T-helper 17 cell (primary cell): ENCODE results near the gene APEH. TPM values are rescaled to one million over a fixed set of nuclear protein-coding genes. Genes with fewer than 3 reads are reported as not detected.

Source experiments
- ATAC-seq: fragments of 150-1000 bp; cut with Tn5 transposase; 2 replicates; pipeline ENCODE4 v1.10.0; 2021; ENCODE audit warnings: mild to moderate bottlenecking, moderate library complexity
- DNase-seq, 3 donors: peaks; one replicate each; pipeline versions ENCODE4 v3.0.0 to v3.0.0-alpha.2; 2020 to 2021
- H3K9me3 ChIP-seq: one replicate; pipeline ENCODE4 v1.7.0; 2013; ENCODE audit warnings: low read length, mild to moderate bottlenecking; ENCODE audit not compliant: control insufficient read depth, poor library complexity, severe bottlenecking
- H3K27ac Mint-ChIP-seq: one replicate; pipeline ENCODE4 v1.8.0; 2022; ENCODE audit warnings: mild to moderate bottlenecking, moderate library complexity, mixed read lengths
- H3K27me3 Mint-ChIP-seq: one replicate; pipeline ENCODE4 v1.8.0; 2022; ENCODE audit warnings: mixed read lengths
- H3K36me3 Mint-ChIP-seq: one replicate; pipeline ENCODE4 v1.8.0; 2022; ENCODE audit warnings: low read depth, mixed read lengths
- H3K4me1 Mint-ChIP-seq: one replicate; pipeline ENCODE4 v1.8.0; 2022; ENCODE audit warnings: mild to moderate bottlenecking, mixed read lengths
- H3K4me3 Mint-ChIP-seq: one replicate; pipeline ENCODE4 v1.8.0; 2022; ENCODE audit warnings: mild to moderate bottlenecking, moderate library complexity, mixed read lengths
- total RNA-seq, 4 donors: library from RNA in 2 of 4; stranded (reverse) in 2 of 4; gene quantifications; one replicate each; pipeline ENCODE4 v1.2.3 and lab custom pipeline; 2022 to 2026

Gene APEH
- total RNA-seq, 2 donors from 2014 or later = 61.2 to 71.0 TPM

- H3K9me3 ChIP-seq = no peaks in the 10 kb centered on the region
- peaks cover 2% of the 10 kb centered on the region for H3K36me3 Mint-ChIP-seq
- no peak overlapping the region for H3K4me3 Mint-ChIP-seq
- H3K27me3 Mint-ChIP-seq = no peaks in the 10 kb centered on the region
- peaks cover 16% of the 10 kb centered on the region for H3K4me1 Mint-ChIP-seq
- DNase-seq (no peak), ATAC-seq (no peak)
- no peak overlapping the region for H3K27ac Mint-ChIP-seq
Observed at GRCh38 chr3:49706456-49707112, 32.4 kb downstream of the APEH start.

GRCh38 chr3:49707113-49707480 is 32.9 kb downstream of the APEH start:
- peaks cover 19% of the 10 kb centered on the region for H3K4me1 Mint-ChIP-seq
- H3K9me3 ChIP-seq = no peaks in the 10 kb centered on the region
- H3K27me3 Mint-ChIP-seq = no peaks in the 10 kb centered on the region
- peak overlapping the region; percentile 65 for H3K27ac Mint-ChIP-seq
- peaks cover 2% of the 10 kb centered on the region for H3K36me3 Mint-ChIP-seq
- DNase-seq (no peak), ATAC-seq (no peak)
- no peak overlapping the region for H3K4me3 Mint-ChIP-seq

- H3K36me3 Mint-ChIP-seq = peaks cover 2% of the 10 kb centered on the region
- H3K27ac Mint-ChIP-seq = no peak overlapping the region
- ATAC-seq (no peak), DNase-seq (no peak)
- no peak overlapping the region for H3K4me3 Mint-ChIP-seq
- no peaks in the 10 kb centered on the region for H3K27me3 Mint-ChIP-seq
- no peaks in the 10 kb centered on the region for H3K9me3 ChIP-seq
- peaks cover 17% of the 10 kb centered on the region for H3K4me1 Mint-ChIP-seq
Observed at GRCh38 chr3:49709852-49710251, 35.7 kb downstream of the APEH start.

GRCh38 chr3:49711489-49711888 is 37.3 kb downstream of the APEH start:
- no peaks in the 10 kb centered on the region for H3K9me3 ChIP-seq
- ATAC-seq (no peak), DNase-seq (no peak)
- H3K36me3 Mint-ChIP-seq = peaks cover 2% of the 10 kb centered on the region
- H3K4me3 Mint-ChIP-seq = no peak overlapping the region
- peaks cover 17% of the 10 kb centered on the region for H3K4me1 Mint-ChIP-seq
- H3K27me3 Mint-ChIP-seq = no peaks in the 10 kb centered on the region
- H3K27ac Mint-ChIP-seq = no peak overlapping the region

GRCh38 chr3:49712166-49712565 is 38.0 kb downstream of the APEH start:
- no peaks in the 10 kb centered on the region for H3K27me3 Mint-ChIP-seq
- H3K36me3 Mint-ChIP-seq = peaks cover under 1% of the 10 kb centered on the region
- no peak overlapping the region for H3K4me3 Mint-ChIP-seq
- ATAC-seq (no peak), DNase-seq (no peak)
- H3K9me3 ChIP-seq = no peaks in the 10 kb centered on the region
- no peak overlapping the region for H3K27ac Mint-ChIP-seq
- peaks cover 15% of the 10 kb centered on the region for H3K4me1 Mint-ChIP-seq

GRCh38 chr3:49712631-49713317 is 38.6 kb downstream of the APEH start:
- H3K9me3 ChIP-seq = no peaks in the 10 kb centered on the region
- H3K36me3 Mint-ChIP-seq = no peaks in the 10 kb centered on the region
- peaks cover 11% of the 10 kb centered on the region for H3K4me1 Mint-ChIP-seq
- H3K27me3 Mint-ChIP-seq = no peaks in the 10 kb centered on the region
- ATAC-seq = no peak
- DNase-seq = no peak
- no peak overlapping the region for H3K27ac Mint-ChIP-seq
- no peak overlapping the region for H3K4me3 Mint-ChIP-seq

GRCh38 chr3:49713336-49714105 is 39.4 kb downstream of the APEH start:
- ATAC-seq (no peak), DNase-seq (no peak)
- H3K36me3 Mint-ChIP-seq = no peaks in the 10 kb centered on the region
- H3K9me3 ChIP-seq = no peaks in the 10 kb centered on the region
- H3K27ac Mint-ChIP-seq = no peak overlapping the region
- no peak overlapping the region for H3K4me3 Mint-ChIP-seq
- peaks cover 11% of the 10 kb centered on the region for H3K4me1 Mint-ChIP-seq
- H3K27me3 Mint-ChIP-seq = no peaks in the 10 kb centered on the region

GRCh38 chr3:49714728-49715550 is 40.8 kb downstream of the APEH start:
- H3K9me3 ChIP-seq = no peaks in the 10 kb centered on the region
- H3K27ac Mint-ChIP-seq = no peak overlapping the region
- H3K4me1 Mint-ChIP-seq = peaks cover 21% of the 10 kb centered on the region
- H3K27me3 Mint-ChIP-seq = no peaks in the 10 kb centered on the region
- H3K4me3 Mint-ChIP-seq = no peak overlapping the region
- DNase-seq = no peak
- no peak for ATAC-seq
- no peaks in the 10 kb centered on the region for H3K36me3 Mint-ChIP-seq

- H3K4me1 Mint-ChIP-seq = peaks cover 24% of the 10 kb centered on the region
- H3K4me3 Mint-ChIP-seq = no peak overlapping the region
- no peak for DNase-seq
- H3K27me3 Mint-ChIP-seq = no peaks in the 10 kb centered on the region
- no peaks in the 10 kb centered on the region for H3K9me3 ChIP-seq
- no peak for ATAC-seq
- no peaks in the 10 kb centered on the region for H3K36me3 Mint-ChIP-seq
- no peak overlapping the region for H3K27ac Mint-ChIP-seq
Observed at GRCh38 chr3:49715611-49716121, 41.5 kb downstream of the APEH start.

- Mint-ChIP-seq H3K27me3 (no peaks in the 10 kb centered on the region), H3K4me1 (peaks cover 28% of the 10 kb centered on the region), H3K27ac (no peak overlapping the region), H3K36me3 (no peaks in the 10 kb centered on the region), H3K4me3 (no peak overlapping the region)
- DNase-seq (no peak), ATAC-seq (no peak)
- H3K9me3 ChIP-seq = no peaks in the 10 kb centered on the region
Observed at GRCh38 chr3:49716169-49716568, 42.0 kb downstream of the APEH start.

GRCh38 chr3:49716691-49717210 is 42.6 kb downstream of the APEH start:
- ATAC-seq (no peak), DNase-seq (no peak)
- no peaks in the 10 kb centered on the region for H3K27me3 Mint-ChIP-seq
- no peaks in the 10 kb centered on the region for H3K36me3 Mint-ChIP-seq
- no peaks in the 10 kb centered on the region for H3K9me3 ChIP-seq
- H3K27ac Mint-ChIP-seq = no peak overlapping the region
- H3K4me3 Mint-ChIP-seq = no peak overlapping the region
- peaks cover 27% of the 10 kb centered on the region for H3K4me1 Mint-ChIP-seq

GRCh38 chr3:49717211-49717958 is 43.2 kb downstream of the APEH start:
- H3K9me3 ChIP-seq = no peaks in the 10 kb centered on the region
- Mint-ChIP-seq H3K27me3 (no peaks in the 10 kb centered on the region), H3K27ac (no peak overlapping the region), H3K4me1 (peaks cover 26% of the 10 kb centered on the region), H3K36me3 (no peaks in the 10 kb centered on the region), H3K4me3 (peak overlapping the region; percentile 75)
- no peak for DNase-seq
- no peak for ATAC-seq
